ENCODE measurements around the gene AP2A1.
"Not testable (repeated sequence)": the region's sequence is repeated elsewhere in the genome, so short reads cannot be mapped to it uniquely, and the experiment has no call there.

GRCh38 chr19:49819452-49820115, 52.8 kb downstream of the AP2A1 start:
- not testable (repeated sequence) for TF ChIP-seq POLR2A, CTCF (IDR thresholded peaks at IDR 0.05)

Measured in thyroid gland (tissue), 4 donors.